Duodenal mucosa (tissue), 2 donors: Measurements from ENCODE around the gene GOLGA7B.

ENCODE experiments used
- H3K27ac ChIP-seq: one replicate; pipeline ENCODE4 v1.7.0; 2013; ENCODE audit warnings: low read depth, low read length
- H3K27me3 ChIP-seq, 2 donors: one replicate each; pipeline ENCODE4 v1.7.0; 2013; ENCODE audit warnings: low read length in 2 of 2, control low read depth in 1 of 2; ENCODE audit not compliant: insufficient read depth in 2 of 2, control insufficient read depth in 1 of 2
- H3K36me3 ChIP-seq, 2 donors: one replicate each; pipeline ENCODE4 v1.7.0; 2013; ENCODE audit warnings: low read length in 2 of 2, control low read depth in 1 of 2; ENCODE audit not compliant: insufficient read depth in 2 of 2, control insufficient read depth in 1 of 2
- H3K4me1 ChIP-seq, 2 donors: one replicate each; pipeline ENCODE4 v1.7.0; 2013; ENCODE audit warnings: low read length in 2 of 2, control low read depth in 1 of 2; ENCODE audit not compliant: insufficient read depth in 2 of 2, control insufficient read depth in 1 of 2
- H3K4me3 ChIP-seq, 2 donors: one replicate each; pipeline ENCODE4 v1.7.0; 2013; ENCODE audit warnings: low read length in 2 of 2, low read depth in 1 of 2
- H3K9ac ChIP-seq, 2 donors: one replicate each; pipeline ENCODE4 v1.7.0; 2013; ENCODE audit warnings: low read length in 2 of 2, low read depth in 1 of 2
- H3K9me3 ChIP-seq, 2 donors: one replicate each; pipeline ENCODE4 v1.7.0; 2013; ENCODE audit warnings: low read length in 2 of 2, control low read depth in 1 of 2; ENCODE audit not compliant: control insufficient read depth in 1 of 2

GOLGA7B gene

GRCh38 chr10:97903128-97904017 is 53.7 kb downstream of the GOLGA7B start:
- Histone ChIP-seq H3K9ac (no peak overlapping the region), H3K27ac (no peak overlapping the region), H3K4me3 (no peak overlapping the region), H3K27me3 (peaks cover 0 to 10% of the 10 kb centered on the region in 2 donors), H3K4me1 (peaks cover 0 to 3% of the 10 kb centered on the region in 2 donors), H3K9me3 (no peaks in the 10 kb centered on the region), H3K36me3 (no peaks in the 10 kb centered on the region)

GRCh38 chr10:97904018-97904381 is 54.4 kb downstream of the GOLGA7B start:
- Histone ChIP-seq H3K4me3 (no peak overlapping the region), H3K9ac (no peak overlapping the region), H3K27ac (no peak overlapping the region), H3K9me3 (no peaks in the 10 kb centered on the region), H3K4me1 (no peaks in the 10 kb centered on the region), H3K36me3 (no peaks in the 10 kb centered on the region), H3K27me3 (peaks cover 0 to 12% of the 10 kb centered on the region in 2 donors)

- H3K9ac ChIP-seq: no peak overlapping the region
- no peak overlapping the region for H3K27ac ChIP-seq
- no peak overlapping the region for H3K4me3 ChIP-seq
- no peaks in the 10 kb centered on the region for H3K4me1 ChIP-seq
- peaks cover 0 to 12% of the 10 kb centered on the region in 2 donors for H3K27me3 ChIP-seq
- H3K9me3 ChIP-seq: no peaks in the 10 kb centered on the region
- no peaks in the 10 kb centered on the region for H3K36me3 ChIP-seq
Observed at GRCh38 chr10:97904576-97904975, 54.9 kb downstream of the GOLGA7B start.

GRCh38 chr10:97905276-97905675 is 55.6 kb downstream of the GOLGA7B start:
- no peak overlapping the region for H3K9ac ChIP-seq

GRCh38 chr10:97907211-97907610 is 57.6 kb downstream of the GOLGA7B start:
- Histone ChIP-seq H3K9ac (no peak overlapping the region), H3K4me3 (no peak overlapping the region), H3K4me1 (no peaks in the 10 kb centered on the region), H3K27me3 (peaks cover 0 to 12% of the 10 kb centered on the region in 2 donors), H3K9me3 (no peaks in the 10 kb centered on the region), H3K36me3 (no peaks in the 10 kb centered on the region), H3K27ac (no peak overlapping the region)

More at GRCh38 chr10:97905276-97905675, 55.6 kb downstream of the GOLGA7B start:
- no peaks in the 10 kb centered on the region for H3K4me1 ChIP-seq
- no peak overlapping the region for H3K4me3 ChIP-seq
- no peaks in the 10 kb centered on the region for H3K36me3 ChIP-seq
- no peak overlapping the region for H3K27ac ChIP-seq
- H3K27me3 ChIP-seq: peaks cover 0 to 12% of the 10 kb centered on the region in 2 donors
- no peaks in the 10 kb centered on the region for H3K9me3 ChIP-seq

GRCh38 chr10:97907830-97908229 is 58.2 kb downstream of the GOLGA7B start:
- no peak overlapping the region for H3K9ac ChIP-seq
- H3K9me3 ChIP-seq: no peaks in the 10 kb centered on the region
- peaks cover 0 to 12% of the 10 kb centered on the region in 2 donors for H3K27me3 ChIP-seq
- no peaks in the 10 kb centered on the region for H3K36me3 ChIP-seq
- no peak overlapping the region for H3K4me3 ChIP-seq
- H3K27ac ChIP-seq: no peak overlapping the region
- H3K4me1 ChIP-seq: no peaks in the 10 kb centered on the region

GRCh38 chr10:97910661-97911060 is 61.0 kb downstream of the GOLGA7B start:
- Histone ChIP-seq H3K9ac (no peak overlapping the region), H3K27me3 (peaks cover 5 to 11% of the 10 kb centered on the region in 2 donors), H3K4me1 (peaks cover 0 to 4% of the 10 kb centered on the region in 2 donors), H3K4me3 (no peak overlapping the region), H3K9me3 (no peaks in the 10 kb centered on the region), H3K27ac (no peak overlapping the region), H3K36me3 (no peaks in the 10 kb centered on the region)

- Histone ChIP-seq H3K4me1 (peaks cover 0 to 4% of the 10 kb centered on the region in 2 donors), H3K36me3 (no peaks in the 10 kb centered on the region), H3K27ac (no peak overlapping the region), H3K9me3 (no peaks in the 10 kb centered on the region), H3K4me3 (no peak overlapping the region), H3K9ac (no peak overlapping the region), H3K27me3 (peaks cover 5 to 7% of the 10 kb centered on the region in 2 donors)
Observed at GRCh38 chr10:97911217-97911616, 61.6 kb downstream of the GOLGA7B start.

GRCh38 chr10:97913193-97913592 is 63.5 kb downstream of the GOLGA7B start:
- H3K9me3 ChIP-seq: no peaks in the 10 kb centered on the region
- no peak overlapping the region for H3K27ac ChIP-seq
- H3K36me3 ChIP-seq: no peaks in the 10 kb centered on the region
- H3K4me3 ChIP-seq: no peak overlapping the region
- no peak overlapping the region for H3K9ac ChIP-seq
- H3K27me3 ChIP-seq: peaks cover 3 to 5% of the 10 kb centered on the region in 2 donors
- peaks cover 0 to 4% of the 10 kb centered on the region in 2 donors for H3K4me1 ChIP-seq

- H3K4me1 ChIP-seq: peaks cover 0 to 4% of the 10 kb centered on the region in 2 donors
- no peak overlapping the region for H3K4me3 ChIP-seq
- H3K9ac ChIP-seq: no peak overlapping the region
- no peaks in the 10 kb centered on the region for H3K9me3 ChIP-seq
- H3K27ac ChIP-seq: no peak overlapping the region
- H3K27me3 ChIP-seq: peaks cover 0 to 5% of the 10 kb centered on the region in 2 donors
- no peaks in the 10 kb centered on the region for H3K36me3 ChIP-seq
Observed at GRCh38 chr10:97913614-97914013, 64.0 kb downstream of the GOLGA7B start.
